ENCODE measurements around the gene RAB30. TPM values are rescaled to one million over a fixed set of nuclear protein-coding genes. Genes with fewer than 3 reads are reported as not detected.
A peak's percentile ranks its signal among the peaks of the same experiment; 100 is the strongest.

The RAB30 gene
- polyA plus RNA-seq, 3 donors: 0.11 to 0.67 (median 0.54) TPM

DNA sequence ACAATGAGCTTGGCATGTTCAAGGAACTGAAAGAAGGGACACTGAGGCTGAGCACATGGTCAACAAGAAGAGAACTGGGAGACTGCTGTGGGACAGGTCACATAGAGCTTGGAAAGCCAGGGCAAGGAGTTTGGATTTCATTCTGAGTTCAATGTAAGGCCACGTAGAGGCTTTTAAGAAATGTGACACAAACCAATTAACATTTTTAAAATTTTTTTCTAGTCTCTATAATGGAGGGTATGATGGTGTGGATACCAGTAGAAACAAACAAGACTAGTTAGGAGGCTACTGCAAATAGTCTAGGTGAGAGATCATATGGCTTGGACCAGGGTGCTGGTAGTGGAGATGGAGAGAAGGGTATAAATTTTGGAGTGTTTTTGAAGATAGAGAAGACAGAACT lies 56.7 kb downstream of the RAB30 start:
- H3K4me1 Mint-ChIP-seq: peaks cover 2% of the 10 kb centered on the region
- Histone ChIP-seq H3K4me2 (replicated peaks; ENCODE audit: extremely low read depth, low read length, poor library complexity, severe bottlenecking) (no peak overlapping the region), H4K20me1 (ENCODE audit: insufficient read depth, low read length) (no peaks in the 10 kb centered on the region), H3K9me3 (replicated peaks in 1 of 2; ENCODE audit: control insufficient read depth in 1 of 2, insufficient read depth in 1 of 2, low read length in 2 of 2) (peaks cover 0 to 3% of the 10 kb centered on the region in 2 donors), H2AFZ (ENCODE audit: insufficient read depth, low read depth, low read length, poor library complexity, severe bottlenecking) (no peak overlapping the region), H3K4me1 (ENCODE audit: control insufficient read depth in 1 of 2, insufficient read depth in 2 of 2, low read length in 2 of 2) (no peaks in the 10 kb centered on the region), H3K27ac (ENCODE audit: low read depth in 1 of 2, low read length in 2 of 2) (no peak overlapping the region), H3K27me3 (ENCODE audit: control insufficient read depth in 2 of 2, insufficient read depth in 2 of 2, low read length in 2 of 2) (no peaks in the 10 kb centered on the region), H3K9ac (ENCODE audit: insufficient read depth, low read length, poor library complexity, severe bottlenecking) (no peak overlapping the region), H3K4me3 (replicated peaks in 1 of 3; ENCODE audit: low read depth in 2 of 3, low read length in 3 of 3) (no peak overlapping the region), H3K79me2 (ENCODE audit: insufficient read depth, low read length) (no peaks in the 10 kb centered on the region), H3K36me3 (replicated peaks in 1 of 2; ENCODE audit: control insufficient read depth in 1 of 2, insufficient read depth in 2 of 2, low read length in 2 of 2) (no peaks in the 10 kb centered on the region)
- H3K27ac Mint-ChIP-seq: no peak overlapping the region
- peaks cover 0 to 7% (median 2%) of the 10 kb centered on the region in 7 donors for H3K9me3 Mint-ChIP-seq
- no CpG with 5 or more reads among the region's 1 CpG for WGBS (ENCODE audit: insufficient coverage)
- no peak for DNase-seq
- no peaks in the 10 kb centered on the region for H3K36me3 Mint-ChIP-seq
- no peak overlapping the region for H3K4me3 Mint-ChIP-seq
- H3K27me3 Mint-ChIP-seq (ENCODE audit: low read depth in 3 of 3): peaks cover 0 to 9% (median 7%) of the 10 kb centered on the region in 3 donors
- TF ChIP-seq, protein P1, sequence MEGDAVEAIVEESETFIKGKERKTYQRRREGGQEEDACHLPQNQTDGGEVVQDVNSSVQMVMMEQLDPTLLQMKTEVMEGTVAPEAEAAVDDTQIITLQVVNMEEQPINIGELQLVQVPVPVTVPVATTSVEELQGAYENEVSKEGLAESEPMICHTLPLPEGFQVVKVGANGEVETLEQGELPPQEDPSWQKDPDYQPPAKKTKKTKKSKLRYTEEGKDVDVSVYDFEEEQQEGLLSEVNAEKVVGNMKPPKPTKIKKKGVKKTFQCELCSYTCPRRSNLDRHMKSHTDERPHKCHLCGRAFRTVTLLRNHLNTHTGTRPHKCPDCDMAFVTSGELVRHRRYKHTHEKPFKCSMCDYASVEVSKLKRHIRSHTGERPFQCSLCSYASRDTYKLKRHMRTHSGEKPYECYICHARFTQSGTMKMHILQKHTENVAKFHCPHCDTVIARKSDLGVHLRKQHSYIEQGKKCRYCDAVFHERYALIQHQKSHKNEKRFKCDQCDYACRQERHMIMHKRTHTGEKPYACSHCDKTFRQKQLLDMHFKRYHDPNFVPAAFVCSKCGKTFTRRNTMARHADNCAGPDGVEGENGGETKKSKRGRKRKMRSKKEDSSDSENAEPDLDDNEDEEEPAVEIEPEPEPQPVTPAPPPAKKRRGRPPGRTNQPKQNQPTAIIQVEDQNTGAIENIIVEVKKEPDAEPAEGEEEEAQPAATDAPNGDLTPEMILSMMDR (IDR thresholded peaks at IDR 0.05): no peak
- intact Hi-C loops (cut with micrococcal nuclease): no loop called here

DNA sequence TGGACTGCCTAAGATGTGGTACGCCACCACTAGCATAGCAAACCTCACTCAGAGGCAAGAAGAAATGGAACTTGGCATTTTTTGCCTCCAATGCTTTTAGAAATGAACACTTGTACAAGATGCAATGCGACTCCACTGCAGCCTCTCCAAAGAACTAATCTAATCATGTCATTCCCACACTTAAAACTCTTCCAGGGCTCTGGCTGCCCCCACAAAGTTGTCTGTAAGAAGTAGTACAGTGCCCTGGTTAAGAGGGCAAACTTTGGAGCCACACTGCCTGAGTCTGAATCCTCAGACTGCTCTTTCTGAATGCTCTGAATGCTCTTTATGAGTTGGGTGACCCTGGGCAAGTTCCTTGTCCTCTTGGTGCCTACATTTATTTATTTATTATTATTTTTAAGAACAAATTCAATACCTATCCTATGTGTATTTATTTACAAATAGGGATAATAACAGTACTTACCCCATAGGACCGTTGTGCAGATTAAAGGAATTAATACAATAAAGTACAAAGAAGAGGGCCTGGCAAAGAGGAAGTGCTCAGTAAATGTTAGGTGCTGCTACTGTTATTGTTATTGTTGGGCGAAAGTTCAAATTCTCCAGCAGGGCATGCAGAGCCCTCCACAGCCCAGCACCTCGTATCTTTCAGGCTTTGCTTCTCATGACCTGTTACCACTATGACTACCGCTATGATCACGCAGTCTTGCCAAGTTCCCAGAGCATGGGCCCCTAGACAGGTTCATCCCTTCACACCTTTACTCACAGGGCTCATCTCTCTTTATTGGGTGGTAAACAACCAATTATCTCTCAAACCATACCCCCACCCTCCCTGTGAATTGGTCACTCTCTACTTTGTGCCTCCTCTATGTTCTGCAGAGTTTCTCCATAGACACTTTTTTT lies 59.3 kb downstream of the RAB30 start:
- Mint-ChIP-seq H3K4me1 (peaks cover 2% of the 10 kb centered on the region), H3K9me3 (peaks cover 0 to 4% (median 0%) of the 10 kb centered on the region in 7 donors), H3K4me3 (no peak overlapping the region), H3K27me3 (ENCODE audit: low read depth in 3 of 3) (peaks cover 0 to 9% (median 4%) of the 10 kb centered on the region in 3 donors), H3K36me3 (no peaks in the 10 kb centered on the region), H3K27ac (peak overlapping the region in 1 of 7 donors; percentile 27)
- Histone ChIP-seq H3K27me3 (ENCODE audit: control insufficient read depth in 2 of 2, insufficient read depth in 2 of 2, low read length in 2 of 2) (no peaks in the 10 kb centered on the region), H3K4me3 (replicated peaks in 1 of 3; ENCODE audit: low read depth in 2 of 3, low read length in 3 of 3) (no peak overlapping the region), H3K4me1 (ENCODE audit: control insufficient read depth in 1 of 2, insufficient read depth in 2 of 2, low read length in 2 of 2) (no peaks in the 10 kb centered on the region), H3K36me3 (replicated peaks in 1 of 2; ENCODE audit: control insufficient read depth in 1 of 2, insufficient read depth in 2 of 2, low read length in 2 of 2) (no peaks in the 10 kb centered on the region), H3K27ac (ENCODE audit: low read depth in 1 of 2, low read length in 2 of 2) (no peak overlapping the region), H3K9me3 (replicated peaks in 1 of 2; ENCODE audit: control insufficient read depth in 1 of 2, insufficient read depth in 1 of 2, low read length in 2 of 2) (no peaks in the 10 kb centered on the region), H3K4me2 (replicated peaks; ENCODE audit: extremely low read depth, low read length, poor library complexity, severe bottlenecking) (no peak overlapping the region), H2AFZ (ENCODE audit: insufficient read depth, low read depth, low read length, poor library complexity, severe bottlenecking) (no peak overlapping the region), H3K9ac (ENCODE audit: insufficient read depth, low read length, poor library complexity, severe bottlenecking) (no peak overlapping the region), H4K20me1 (ENCODE audit: insufficient read depth, low read length) (no peaks in the 10 kb centered on the region), H3K79me2 (ENCODE audit: insufficient read depth, low read length) (no peaks in the 10 kb centered on the region)
- TF ChIP-seq, protein P1 (IDR thresholded peaks at IDR 0.05): no peak
- WGBS (ENCODE audit: insufficient coverage): 95% methylated on average over 4 of the region's 7 CpGs
- no peak for DNase-seq
- intact Hi-C loops (cut with micrococcal nuclease): no loop called here

All from CD14-positive monocyte (primary cell).